HFFc6 (cell line): Measurements from ENCODE around the gene AAGAB. TPM values are rescaled to one million over a fixed set of nuclear protein-coding genes. Genes with fewer than 3 reads are reported as not detected.

Experiments used
- DNase-seq: peaks from one replicate; pipeline ENCODE4 v3.0.0-alpha.2; 2018
- H3K27ac Mint-ChIP-seq: 2 replicates; pipeline ENCODE4 v1.8.0; 2020; ENCODE audit warnings: mild to moderate bottlenecking, mixed read lengths
- H3K27me3 Mint-ChIP-seq: 2 replicates; pipeline ENCODE4 v1.8.0; 2021; ENCODE audit warnings: mild to moderate bottlenecking, moderate library complexity, mixed read lengths; ENCODE audit not compliant: insufficient read depth
- H3K36me3 Mint-ChIP-seq: 2 replicates; pipeline ENCODE4 v1.8.0; 2021; ENCODE audit warnings: low read depth, mixed read lengths
- H3K4me1 Mint-ChIP-seq: 2 replicates; pipeline ENCODE4 v1.8.0; 2020; ENCODE audit warnings: low read depth, mixed read lengths
- H3K4me3 Mint-ChIP-seq: 2 replicates; pipeline ENCODE4 v1.8.0; 2020; ENCODE audit warnings: mild to moderate bottlenecking, moderate library complexity, mixed read lengths
- H3K9me3 Mint-ChIP-seq: 2 replicates; pipeline ENCODE4 v1.8.0; 2020; ENCODE audit warnings: mild to moderate bottlenecking, mixed read lengths
- CTCF ChIP-seq: fragments of 200-600 bp; sonication (generic); IDR thresholded peaks from 2 replicates; pipeline ENCODE4 v1.5.0; 2021; ENCODE audit warnings: antibody characterized with exemption, mild to moderate bottlenecking
- total RNA-seq, 6 experiments: library from RNA; stranded (reverse); fragmentation: NEBNext Ultra II Directional; extraction: Animal tissue kit (Norgen Biotek cat#: 25700); gene quantifications; 2 replicates in 1 of 6; 3 replicates in 5 of 6; pipeline ENCODE4 v1.2.3, GENCODE V29; 2021

AAGAB gene
- total RNA-seq, 6 experiments from 2014 or later: 41.0 to 45.7 (median 42.0) TPM

GRCh38 chr15:67164401-67164791 is 90.1 kb downstream of the AAGAB start:
- no peaks in the 10 kb centered on the region for H3K9me3 Mint-ChIP-seq
- no peak for TF ChIP-seq CTCF
- H3K4me3 Mint-ChIP-seq: no peak overlapping the region
- peaks cover 60% of the 10 kb centered on the region for H3K36me3 Mint-ChIP-seq
- H3K4me1 Mint-ChIP-seq: peaks cover 45% of the 10 kb centered on the region
- peaks cover 16% of the 10 kb centered on the region for H3K27me3 Mint-ChIP-seq
- H3K27ac Mint-ChIP-seq: no peak overlapping the region
- no peak for DNase-seq

GRCh38 chr15:67163180-67163579 is 91.3 kb downstream of the AAGAB start:
- Mint-ChIP-seq H3K36me3 (peaks cover 57% of the 10 kb centered on the region), H3K27me3 (peaks cover 16% of the 10 kb centered on the region), H3K4me3 (no peak overlapping the region)

GRCh38 chr15:67161881-67162280 is 92.6 kb downstream of the AAGAB start:
- Mint-ChIP-seq H3K4me3 (no peak overlapping the region), H3K4me1 (peaks cover 38% of the 10 kb centered on the region), H3K36me3 (peaks cover 57% of the 10 kb centered on the region), H3K27ac (peak overlapping the region; percentile 26; the same call in 1 of the 2 replicates), H3K27me3 (peaks cover 11% of the 10 kb centered on the region), H3K9me3 (no peaks in the 10 kb centered on the region)
- no peak for TF ChIP-seq CTCF
- no peak for DNase-seq

More at GRCh38 chr15:67163180-67163579, 91.3 kb downstream of the AAGAB start:
- Mint-ChIP-seq H3K9me3 (no peaks in the 10 kb centered on the region), H3K27ac (no peak overlapping the region), H3K4me1 (peaks cover 40% of the 10 kb centered on the region)
- DNase-seq: no peak
- no peak for TF ChIP-seq CTCF

GRCh38 chr15:67161412-67161811 is 93.0 kb downstream of the AAGAB start:
- Mint-ChIP-seq H3K27me3 (peaks cover 9% of the 10 kb centered on the region), H3K27ac (no peak overlapping the region; the same call in 1 of the 2 replicates), H3K36me3 (peaks cover 55% of the 10 kb centered on the region), H3K9me3 (no peaks in the 10 kb centered on the region), H3K4me3 (no peak overlapping the region), H3K4me1 (peaks cover 35% of the 10 kb centered on the region)
- no peak for TF ChIP-seq CTCF
- no peak for DNase-seq

GRCh38 chr15:67158367-67158766 is 96.1 kb downstream of the AAGAB start:
- TF ChIP-seq CTCF: no peak
- H3K4me1 Mint-ChIP-seq: peaks cover 43% of the 10 kb centered on the region
- no peak overlapping the region for H3K4me3 Mint-ChIP-seq
- no peaks in the 10 kb centered on the region for H3K9me3 Mint-ChIP-seq
- peaks cover 59% of the 10 kb centered on the region for H3K36me3 Mint-ChIP-seq
- peaks cover 9% of the 10 kb centered on the region for H3K27me3 Mint-ChIP-seq
- no peak overlapping the region for H3K27ac Mint-ChIP-seq
- no peak for DNase-seq
